A673 (cell line): ENCODE measurements around the gene SLC22A23.

Experiments used
- CTCF ChIP-seq: fragments of 300-800, 200-600 bp; sonication (generic); conservative IDR thresholded peaks from 2 replicates; pipeline ENCODE4 v1.5.1; 2017; ENCODE audit warnings: low read depth, mild to moderate bottlenecking, antibody characterized with exemption, low read length, moderate library complexity, mixed read lengths
- EZH2 ChIP-seq: fragments of 200-600 bp; sonication (generic); IDR thresholded peaks from 2 replicates; pipeline ENCODE4 v1.6.1; 2017; ENCODE audit warnings: borderline replicate concordance, low read depth, mild to moderate bottlenecking, mixed read lengths, antibody characterized with exemption, low read length; ENCODE audit not compliant: poor library complexity, severe bottlenecking

- TF ChIP-seq CTCF (no peak), EZH2 (no peak)
Measured at GRCh38 chr6:3312604-3313231, 144.1 kb downstream of the SLC22A23 start.
